Loucy (cell line): ENCODE measurements around the gene TDRD15.

Source experiments
- EZH2phosphoT487 ChIP-seq: fragments of 200-600 bp; IDR thresholded peaks from 2 replicates; pipeline ENCODE4 v1.6.1; 2018; ENCODE audit warnings: antibody characterized with exemption, mild to moderate bottlenecking, moderate library complexity, borderline replicate concordance
- TF ChIP-seq, protein P1 (sequence below): fragments of 200-600 bp; sonication (generic); conservative IDR thresholded peaks from 2 replicates; pipeline ENCODE4 v1.5.1; 2014; ENCODE audit warnings: mild to moderate bottlenecking, antibody characterized with exemption, low read length

DNA sequence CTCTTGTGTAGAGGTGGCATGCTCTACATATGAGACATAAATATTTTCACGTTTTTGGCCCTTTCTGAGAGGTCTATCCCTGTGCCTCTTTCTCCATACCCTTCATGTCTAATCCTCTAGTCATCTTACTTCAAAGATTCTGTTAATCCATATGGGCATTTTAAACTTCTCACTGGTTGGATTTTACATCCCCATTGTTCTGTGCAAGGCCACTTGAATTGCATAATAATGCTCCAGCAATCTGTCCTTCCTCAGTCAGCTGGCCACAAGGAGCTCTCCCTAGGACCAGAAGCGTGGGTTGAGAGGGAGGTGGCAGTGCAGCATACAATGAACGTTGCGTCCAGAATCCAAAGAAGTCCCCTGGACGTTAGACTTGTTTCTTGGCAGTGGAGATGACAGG lies 58.2 kb downstream of the TDRD15 start:
- TF ChIP-seq, protein P1, sequence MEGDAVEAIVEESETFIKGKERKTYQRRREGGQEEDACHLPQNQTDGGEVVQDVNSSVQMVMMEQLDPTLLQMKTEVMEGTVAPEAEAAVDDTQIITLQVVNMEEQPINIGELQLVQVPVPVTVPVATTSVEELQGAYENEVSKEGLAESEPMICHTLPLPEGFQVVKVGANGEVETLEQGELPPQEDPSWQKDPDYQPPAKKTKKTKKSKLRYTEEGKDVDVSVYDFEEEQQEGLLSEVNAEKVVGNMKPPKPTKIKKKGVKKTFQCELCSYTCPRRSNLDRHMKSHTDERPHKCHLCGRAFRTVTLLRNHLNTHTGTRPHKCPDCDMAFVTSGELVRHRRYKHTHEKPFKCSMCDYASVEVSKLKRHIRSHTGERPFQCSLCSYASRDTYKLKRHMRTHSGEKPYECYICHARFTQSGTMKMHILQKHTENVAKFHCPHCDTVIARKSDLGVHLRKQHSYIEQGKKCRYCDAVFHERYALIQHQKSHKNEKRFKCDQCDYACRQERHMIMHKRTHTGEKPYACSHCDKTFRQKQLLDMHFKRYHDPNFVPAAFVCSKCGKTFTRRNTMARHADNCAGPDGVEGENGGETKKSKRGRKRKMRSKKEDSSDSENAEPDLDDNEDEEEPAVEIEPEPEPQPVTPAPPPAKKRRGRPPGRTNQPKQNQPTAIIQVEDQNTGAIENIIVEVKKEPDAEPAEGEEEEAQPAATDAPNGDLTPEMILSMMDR: no peak
- no peak for TF ChIP-seq EZH2phosphoT487
